Neural cell (in vitro differentiated cells): ENCODE results near the gene PCDHB2. TPM values are rescaled to one million over a fixed set of nuclear protein-coding genes. Genes with fewer than 3 reads are reported as not detected.
"Not testable (repeated sequence)": the region's sequence is repeated elsewhere in the genome, so short reads cannot be mapped to it uniquely, and the experiment has no call there.

Experiments used
- H2AFZ ChIP-seq: fragments of 200-600, 300-800 bp; sonication (generic), shearing (Covaris generic); 2 replicates; pipeline ENCODE4 v1.6.0; 2014; ENCODE audit warnings: low read depth, mild to moderate bottlenecking, antibody characterized with exemption, low read length, moderate library complexity
- H3F3A ChIP-seq: fragments of 200-600 bp; shearing (Covaris generic); 2 replicates; pipeline ENCODE4 v1.6.1; 2016; ENCODE audit warnings: mild to moderate bottlenecking, moderate library complexity, mixed read lengths, antibody characterized with exemption, low read length; ENCODE audit not compliant: insufficient read depth, poor library complexity, severe bottlenecking
- H3K27ac ChIP-seq: fragments of 200-600, 300-800 bp; sonication (generic), shearing (Covaris generic); 2 replicates; pipeline ENCODE4 v1.5.1; 2014; ENCODE audit warnings: mild to moderate bottlenecking, low read length, moderate library complexity
- H3K27me3 ChIP-seq: fragments of 300-800, 200-600 bp; sonication (generic), shearing (Covaris generic); 2 replicates; pipeline ENCODE4 v1.6.0; 2014; ENCODE audit warnings: mild to moderate bottlenecking, low read depth, low read length, moderate library complexity; ENCODE audit not compliant: insufficient read depth
- H3K36me3 ChIP-seq: fragments of 300-800, 200-600 bp; sonication (generic), shearing (Covaris generic); 2 replicates; pipeline ENCODE4 v1.5.1; 2014; ENCODE audit warnings: mild to moderate bottlenecking, antibody characterized with exemption, low read length, moderate library complexity; ENCODE audit not compliant: insufficient read depth
- H3K4me2 ChIP-seq: fragments of 300-800, 200-600 bp; sonication (generic), shearing (Covaris generic); 2 replicates; pipeline ENCODE4 v1.6.0; 2014; ENCODE audit warnings: mild to moderate bottlenecking, low read length
- H3K4me3 ChIP-seq: fragments of 300-800, 200-600 bp; sonication (generic), shearing (Covaris generic); 2 replicates; pipeline ENCODE4 v1.5.1; 2014; ENCODE audit warnings: mild to moderate bottlenecking, low read length, moderate library complexity
- H3K79me2 ChIP-seq: fragments of 200-600 bp; shearing (Covaris generic); replicated peaks from 2 replicates; pipeline ENCODE4 v1.6.0; 2014; ENCODE audit warnings: mild to moderate bottlenecking, low read length, moderate library complexity; ENCODE audit not compliant: insufficient read depth
- H3K9ac ChIP-seq: fragments of 300-800, 200-600 bp; sonication (generic), shearing (Covaris generic); 2 replicates; pipeline ENCODE4 v1.6.1; 2016; ENCODE audit warnings: mild to moderate bottlenecking, low read length, mixed read lengths
- H3K9me2 ChIP-seq: fragments of 200-600 bp; shearing (Covaris generic); 2 replicates; pipeline ENCODE4 v1.6.1; 2016; ENCODE audit warnings: mild to moderate bottlenecking, low read length, mixed read lengths; ENCODE audit not compliant: insufficient read depth
- H3K9me3 ChIP-seq: fragments of 200-600, 300-800 bp; sonication (generic), shearing (Covaris generic); 2 replicates; pipeline ENCODE4 v1.6.1; 2016; ENCODE audit warnings: mild to moderate bottlenecking, mixed run types, low read length, moderate library complexity, mixed read lengths
- H4K20me1 ChIP-seq: fragments of 200-600 bp; shearing (Covaris generic); 2 replicates; pipeline ENCODE4 v1.6.1; 2016; ENCODE audit warnings: mild to moderate bottlenecking, mixed run types; ENCODE audit not compliant: insufficient read depth
- CTCF ChIP-seq: fragments of 450-650 bp; IDR thresholded peaks from 2 replicates; pipeline ENCODE4 v1.5.1; 2014; ENCODE audit warnings: antibody characterized with exemption, mild to moderate bottlenecking, moderate library complexity; ENCODE audit not compliant: poor library complexity, severe bottlenecking
- EP300 ChIP-seq: fragments of 450-650 bp; conservative IDR thresholded peaks from 2 replicates; pipeline ENCODE4 v1.6.1; 2014; ENCODE audit warnings: antibody characterized with exemption, mild to moderate bottlenecking, moderate library complexity; ENCODE audit not compliant: poor library complexity, severe bottlenecking
- EZH2 ChIP-seq: fragments of 200-600, 300-800 bp; shearing (Covaris generic), sonication (generic); IDR thresholded peaks from 2 replicates; pipeline ENCODE4 v1.6.1; 2014; ENCODE audit warnings: antibody characterized with exemption, low read length, borderline replicate concordance, mild to moderate bottlenecking; ENCODE audit not compliant: insufficient read depth, poor library complexity, severe bottlenecking
- MXI1 ChIP-seq: fragments of 450-650 bp; conservative IDR thresholded peaks from 2 replicates; pipeline ENCODE4 v1.6.1; 2014; ENCODE audit warnings: antibody characterized with exemption, mild to moderate bottlenecking; ENCODE audit not compliant: poor library complexity, severe bottlenecking
- POLR2AphosphoS5 ChIP-seq: IDR thresholded peaks from 2 replicates; pipeline ENCODE4 v1.6.1; 2012
- RAD21 ChIP-seq: fragments of 450-650 bp; conservative IDR thresholded peaks from 2 replicates; pipeline ENCODE4 v1.6.1; 2014; ENCODE audit warnings: antibody characterized with exemption, mild to moderate bottlenecking, moderate library complexity
- SMC3 ChIP-seq: fragments of 450-650 bp; conservative IDR thresholded peaks from 2 replicates; pipeline ENCODE4 v1.6.1; 2014; ENCODE audit warnings: antibody characterized with exemption, mild to moderate bottlenecking, moderate library complexity; ENCODE audit not compliant: poor library complexity
- TAF1 ChIP-seq: IDR thresholded peaks from 2 replicates; pipeline ENCODE4 v1.6.1; 2012; ENCODE audit warnings: low read depth
- polyA plus RNA-seq: library from polyadenylated mRNA; depleted of rRNA; stranded (reverse); fragments of >200 nt; gene quantifications from 2 replicates; pipeline ENCODE4 v1.2.3, GENCODE V29; 2014
- TF ChIP-seq, protein P1 (sequence below): IDR thresholded peaks from 2 replicates; pipeline ENCODE4 v1.6.1; 2012; ENCODE audit warnings: borderline replicate concordance

PCDHB2 gene
- polyA plus RNA-seq, 1 donor from 2014 or later = 103 TPM

GRCh38 chr5:141101059-141101458, 6.6 kb downstream of the PCDHB2 start:
- Histone ChIP-seq H3K36me3 (peaks cover 51% of the 10 kb centered on the region), H3K4me2 (no peak overlapping the region), H3K4me3 (peak overlapping the region; percentile 49), H3K79me2 (peaks cover 67% of the 10 kb centered on the region), H3K27me3 (no peaks in the 10 kb centered on the region), H4K20me1 (no peaks in the 10 kb centered on the region), H3K9me2 (no peaks in the 10 kb centered on the region), H3K9me3 (peaks cover 43% of the 10 kb centered on the region), H2AFZ (no peak overlapping the region), H3F3A (no peaks in the 10 kb centered on the region), H3K9ac (no peak overlapping the region), H3K27ac (no peak overlapping the region)
- no peak for TF ChIP-seq EP300
- no peak for TF ChIP-seq TAF1
- no peak for TF ChIP-seq RAD21
- no peak for TF ChIP-seq MXI1
- TF ChIP-seq, protein P1, sequence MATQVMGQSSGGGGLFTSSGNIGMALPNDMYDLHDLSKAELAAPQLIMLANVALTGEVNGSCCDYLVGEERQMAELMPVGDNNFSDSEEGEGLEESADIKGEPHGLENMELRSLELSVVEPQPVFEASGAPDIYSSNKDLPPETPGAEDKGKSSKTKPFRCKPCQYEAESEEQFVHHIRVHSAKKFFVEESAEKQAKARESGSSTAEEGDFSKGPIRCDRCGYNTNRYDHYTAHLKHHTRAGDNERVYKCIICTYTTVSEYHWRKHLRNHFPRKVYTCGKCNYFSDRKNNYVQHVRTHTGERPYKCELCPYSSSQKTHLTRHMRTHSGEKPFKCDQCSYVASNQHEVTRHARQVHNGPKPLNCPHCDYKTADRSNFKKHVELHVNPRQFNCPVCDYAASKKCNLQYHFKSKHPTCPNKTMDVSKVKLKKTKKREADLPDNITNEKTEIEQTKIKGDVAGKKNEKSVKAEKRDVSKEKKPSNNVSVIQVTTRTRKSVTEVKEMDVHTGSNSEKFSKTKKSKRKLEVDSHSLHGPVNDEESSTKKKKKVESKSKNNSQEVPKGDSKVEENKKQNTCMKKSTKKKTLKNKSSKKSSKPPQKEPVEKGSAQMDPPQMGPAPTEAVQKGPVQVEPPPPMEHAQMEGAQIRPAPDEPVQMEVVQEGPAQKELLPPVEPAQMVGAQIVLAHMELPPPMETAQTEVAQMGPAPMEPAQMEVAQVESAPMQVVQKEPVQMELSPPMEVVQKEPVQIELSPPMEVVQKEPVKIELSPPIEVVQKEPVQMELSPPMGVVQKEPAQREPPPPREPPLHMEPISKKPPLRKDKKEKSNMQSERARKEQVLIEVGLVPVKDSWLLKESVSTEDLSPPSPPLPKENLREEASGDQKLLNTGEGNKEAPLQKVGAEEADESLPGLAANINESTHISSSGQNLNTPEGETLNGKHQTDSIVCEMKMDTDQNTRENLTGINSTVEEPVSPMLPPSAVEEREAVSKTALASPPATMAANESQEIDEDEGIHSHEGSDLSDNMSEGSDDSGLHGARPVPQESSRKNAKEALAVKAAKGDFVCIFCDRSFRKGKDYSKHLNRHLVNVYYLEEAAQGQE = no peak
- no peak for TF ChIP-seq CTCF
- no peak for TF ChIP-seq POLR2AphosphoS5
- no peak for TF ChIP-seq SMC3
- TF ChIP-seq EZH2 = no peak

DNA sequence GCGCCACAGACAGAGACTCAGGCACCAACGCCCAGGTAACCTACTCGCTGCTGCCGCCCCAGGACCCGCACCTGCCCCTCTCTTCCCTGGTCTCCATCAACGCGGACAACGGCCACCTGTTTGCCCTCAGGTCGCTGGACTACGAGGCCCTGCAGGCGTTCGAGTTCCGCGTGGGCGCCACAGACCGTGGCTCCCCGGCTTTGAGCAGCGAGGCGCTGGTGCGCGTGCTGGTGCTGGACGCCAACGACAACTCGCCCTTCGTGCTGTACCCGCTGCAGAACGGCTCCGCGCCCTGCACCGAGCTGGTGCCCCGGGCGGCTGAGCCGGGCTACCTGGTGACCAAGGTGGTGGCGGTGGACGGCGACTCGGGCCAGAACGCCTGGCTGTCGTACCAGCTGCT, 7.7 kb downstream of the PCDHB2 start:
- Histone ChIP-seq H3K79me2 (peaks cover 68% of the 10 kb centered on the region), H3K9me3 (peaks cover 41% of the 10 kb centered on the region), H3K36me3 (peaks cover 53% of the 10 kb centered on the region)
- not testable (repeated sequence) for H3K27me3 ChIP-seq, H4K20me1 ChIP-seq, H3K4me2 ChIP-seq, H2AFZ ChIP-seq, H3K27ac ChIP-seq, H3F3A ChIP-seq, H3K4me3 ChIP-seq, H3K9me2 ChIP-seq, H3K9ac ChIP-seq

DNA sequence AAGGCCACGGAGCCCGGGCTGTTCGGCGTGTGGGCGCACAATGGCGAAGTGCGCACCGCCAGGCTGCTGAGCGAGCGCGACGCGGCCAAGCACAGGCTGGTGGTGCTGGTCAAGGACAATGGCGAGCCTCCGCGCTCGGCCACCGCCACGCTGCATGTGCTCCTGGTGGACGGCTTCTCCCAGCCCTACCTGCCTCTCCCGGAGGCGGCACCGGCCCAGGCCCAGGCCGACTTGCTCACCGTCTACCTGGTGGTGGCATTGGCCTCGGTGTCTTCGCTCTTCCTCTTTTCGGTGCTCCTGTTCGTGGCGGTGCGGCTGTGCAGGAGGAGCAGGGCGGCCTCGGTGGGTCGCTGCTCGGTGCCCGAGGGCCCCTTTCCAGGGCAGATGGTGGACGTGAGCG, 8.1 kb downstream of the PCDHB2 start:
- not testable (repeated sequence) for H3K27ac ChIP-seq, H2AFZ ChIP-seq, H3K4me3 ChIP-seq, H3K9ac ChIP-seq, H4K20me1 ChIP-seq, H3K4me2 ChIP-seq, H3F3A ChIP-seq, H3K9me2 ChIP-seq, H3K27me3 ChIP-seq
- H3K9me3 ChIP-seq = peaks cover 37% of the 10 kb centered on the region
- H3K79me2 ChIP-seq = peaks cover 64% of the 10 kb centered on the region
- peaks cover 53% of the 10 kb centered on the region for H3K36me3 ChIP-seq
